H1 (cell line): ENCODE results near the gene ASIP. TPM values are rescaled to one million over a fixed set of nuclear protein-coding genes. Genes with fewer than 3 reads are reported as not detected.
A peak's percentile ranks its signal among the peaks of the same experiment; 100 is the strongest.

ENCODE experiments used
- CTCF ChIA-PET: fragments of 300-600 bp; sonication (Branson Sonifier 250); formaldehyde crosslinking; loops from one replicate; lab custom pipeline; 2021; ENCODE audit not compliant: partially characterized antibody; lab: Charles Lee
- POLR2A ChIA-PET: fragments of 300-600 bp; sonication (Branson Sonifier 250); formaldehyde crosslinking; loops from one replicate; lab custom pipeline; 2021; ENCODE audit warnings: inconsistent platforms; ENCODE audit not compliant: partially characterized antibody; lab: Charles Lee
- DNase-seq, 2 experiments: peaks; one replicate each; pipeline versions ENCODE4 v3.0.0 to v3.0.0-alpha.2; 2010 to 2022; ENCODE audit warnings: low spot score in 2 of 2, low read depth in 1 of 2, mixed read lengths in 1 of 2
- FAIRE-seq: peaks from 2 replicates; lab custom pipeline; 2011; peaks lifted over from hg19 to GRCh38; lab: Jason Lieb, UNC
- H2AFZ ChIP-seq: 2 replicates; pipeline ENCODE4 v1.8.1; 2012; ENCODE audit warnings: low read length, inconsistent platforms
- H2AK5ac ChIP-seq: 2 replicates; pipeline ENCODE4 v1.6.1; 2013; ENCODE audit warnings: low read depth, low read length
- H2BK120ac ChIP-seq: replicated peaks from 2 replicates; pipeline ENCODE3; 2013; ENCODE audit warnings: low read depth, low read length, inconsistent platforms
- H2BK12ac ChIP-seq: 2 replicates; pipeline ENCODE4 v1.6.1; 2013; ENCODE audit warnings: low read depth, low read length
- H2BK15ac ChIP-seq: 2 replicates; pipeline ENCODE4 v1.6.1; 2013; ENCODE audit warnings: low read length
- H2BK20ac ChIP-seq: 2 replicates; pipeline ENCODE4 v1.6.1; 2013; ENCODE audit warnings: low read length
- H2BK5ac ChIP-seq: 2 replicates; pipeline ENCODE4 v1.6.1; 2013; ENCODE audit warnings: low read depth, low read length
- H3K14ac ChIP-seq: 2 replicates; pipeline ENCODE4 v1.6.1; 2013; ENCODE audit warnings: inconsistent platforms; ENCODE audit not compliant: insufficient read length
- H3K18ac ChIP-seq: 2 replicates; pipeline ENCODE4 v1.6.1; 2013; ENCODE audit warnings: low read length; ENCODE audit errors: extremely low read depth
- H3K23ac ChIP-seq: 2 replicates; pipeline ENCODE4 v1.6.1; 2013; ENCODE audit warnings: inconsistent platforms; ENCODE audit not compliant: insufficient read length
- H3K23me2 ChIP-seq: 2 replicates; pipeline ENCODE4 v1.6.1; 2013; ENCODE audit warnings: low read depth, low read length
- H3K27ac ChIP-seq: 2 replicates; pipeline ENCODE4 v1.6.1; 2011; ENCODE audit warnings: low read depth, low read length, inconsistent platforms
- H3K27me3 ChIP-seq, 4 experiments: replicated peaks in 1 of 4; 1 replicate in 1 of 4; 2 replicates in 3 of 4; pipeline versions ENCODE4 v1.6.1 to v1.8.1; 2011 to 2013; ENCODE audit warnings: low read length in 3 of 4, mild to moderate bottlenecking in 3 of 4, inconsistent platforms in 2 of 4, mixed read lengths in 2 of 4, moderate library complexity in 1 of 4; ENCODE audit not compliant: control insufficient read depth in 3 of 4, insufficient read depth in 3 of 4; ENCODE audit errors: extremely low read depth in 1 of 4
- H3K36me3 ChIP-seq, 4 experiments: 2 replicates each; pipeline versions ENCODE4 v1.6.1 to v1.8.1; 2011 to 2013; ENCODE audit warnings: mild to moderate bottlenecking in 4 of 4, low read length in 3 of 4, moderate library complexity in 2 of 4, control low read depth in 1 of 4, inconsistent platforms in 1 of 4; ENCODE audit not compliant: insufficient read depth in 4 of 4, control insufficient read depth in 2 of 4
- H3K4ac ChIP-seq: replicated peaks from 2 replicates; pipeline ENCODE3; 2013; ENCODE audit warnings: low read length, low read depth, mixed read lengths, inconsistent platforms; ENCODE audit not compliant: insufficient read length
- H3K4me1 ChIP-seq, 4 experiments: replicated peaks in 1 of 4; 1 replicate in 1 of 4; 2 replicates in 3 of 4; pipeline versions ENCODE4 v1.6.1 to v1.8.1; 2011 to 2013; ENCODE audit warnings: low read length in 3 of 4, inconsistent platforms in 2 of 4, mixed read lengths in 1 of 4; ENCODE audit not compliant: insufficient read depth in 4 of 4, control insufficient read depth in 3 of 4
- H3K4me2 ChIP-seq, 2 experiments: 2 replicates each; pipeline versions ENCODE4 v1.6.1 to v1.8.1; 2011 to 2013; ENCODE audit warnings: low read depth in 2 of 2, low read length in 2 of 2, control low read depth in 1 of 2, inconsistent platforms in 1 of 2, mild to moderate bottlenecking in 1 of 2; ENCODE audit not compliant: insufficient read depth in 1 of 2
- H3K4me3 ChIP-seq, 4 experiments: fragments of 200-600, 300-600 bp in 1 of 4; sonication (generic), shearing (Covaris generic), sonication (Bioruptor Twin) in 1 of 4; 2 replicates each; pipeline versions ENCODE4 v1.5.1 to v1.8.1; 2011 to 2016; ENCODE audit warnings: low read length in 4 of 4, low read depth in 3 of 4, control low read depth in 2 of 4, inconsistent platforms in 2 of 4, mild to moderate bottlenecking in 2 of 4, mixed read lengths in 1 of 4, moderate library complexity in 1 of 4; ENCODE audit not compliant: insufficient read depth in 2 of 4; ENCODE audit errors: extremely low read depth in 1 of 4
- H3K56ac ChIP-seq: replicated peaks from 2 replicates; pipeline ENCODE3; 2013; ENCODE audit warnings: low read depth, mild to moderate bottlenecking, mixed read lengths, low read length, inconsistent platforms; ENCODE audit not compliant: insufficient read length
- H3K79me1 ChIP-seq: 2 replicates; pipeline ENCODE4 v1.6.1; 2013; ENCODE audit warnings: low read depth, low read length, control low read depth
- H3K79me2 ChIP-seq, 2 experiments: 2 replicates each; pipeline versions ENCODE4 v1.6.1 to v1.8.1; 2012 to 2013; ENCODE audit warnings: low read length in 2 of 2, mild to moderate bottlenecking in 2 of 2, inconsistent platforms in 1 of 2; ENCODE audit not compliant: insufficient read depth in 2 of 2, control insufficient read depth in 1 of 2
- H3K9ac ChIP-seq, 4 experiments: replicated peaks in 1 of 4; 1 replicate in 1 of 4; 2 replicates in 3 of 4; pipeline versions ENCODE4 v1.6.1 to v1.8.1; 2011 to 2013; ENCODE audit warnings: low read depth in 3 of 4, low read length in 3 of 4, control low read depth in 2 of 4, mild to moderate bottlenecking in 2 of 4, moderate library complexity in 2 of 4, inconsistent platforms in 1 of 4; ENCODE audit errors: extremely low read depth in 1 of 4
- H3K9me3 ChIP-seq, 2 experiments: 2 replicates each; pipeline versions ENCODE4 v1.6.1 to v1.8.1; 2012 to 2013; ENCODE audit warnings: mild to moderate bottlenecking in 2 of 2, moderate library complexity in 2 of 2, control low read depth in 1 of 2, inconsistent platforms in 1 of 2, low read depth in 1 of 2, low read length in 1 of 2, mixed read lengths in 1 of 2; ENCODE audit not compliant: insufficient read depth in 2 of 2
- H4K20me1 ChIP-seq, 2 experiments: replicated peaks in 1 of 2; 2 replicates each; pipeline versions ENCODE3 to v1.8.1; 2011 to 2013; ENCODE audit warnings: inconsistent platforms in 2 of 2, low read length in 2 of 2, mild to moderate bottlenecking in 1 of 2; ENCODE audit not compliant: insufficient read depth in 2 of 2, control insufficient read depth in 1 of 2
- H4K5ac ChIP-seq: 2 replicates; pipeline ENCODE4 v1.6.1; 2013; ENCODE audit warnings: low read length, low read depth, mixed read lengths, inconsistent platforms; ENCODE audit not compliant: insufficient read length
- H4K8ac ChIP-seq: 2 replicates; pipeline ENCODE4 v1.8.0; 2013; ENCODE audit warnings: mild to moderate bottlenecking, moderate library complexity, low read length, inconsistent platforms; ENCODE audit not compliant: insufficient read depth; ENCODE audit errors: extremely low read depth
- H4K91ac ChIP-seq: replicated peaks from 2 replicates; pipeline ENCODE3; 2013; ENCODE audit warnings: low read length, mixed read lengths, inconsistent platforms; ENCODE audit not compliant: insufficient read length
- EP300 ChIP-seq, 2 experiments: IDR thresholded peaks; 1 replicate in 1 of 2; 2 replicates in 1 of 2; pipeline ENCODE4 v1.6.1; 2011 to 2012; ENCODE audit warnings: low read depth in 2 of 2, low read length in 2 of 2, mild to moderate bottlenecking in 2 of 2, borderline replicate concordance in 1 of 2, inconsistent platforms in 1 of 2, moderate library complexity in 1 of 2
- JUN ChIP-seq: IDR thresholded peaks from 2 replicates; pipeline ENCODE4 v1.6.1; 2011; ENCODE audit warnings: low read depth, mild to moderate bottlenecking, improper control_type of control experiment, low read length
- NANOG ChIP-seq: IDR thresholded peaks from 2 replicates; pipeline ENCODE4 v1.6.1; 2011; ENCODE audit warnings: low read length, low read depth, mild to moderate bottlenecking, inconsistent platforms; ENCODE audit not compliant: insufficient read depth, poor library complexity, severe bottlenecking
- RFX5 ChIP-seq: IDR thresholded peaks from 2 replicates; pipeline ENCODE4 v1.6.1; 2011; ENCODE audit warnings: low read depth, low read length, improper control_type of control experiment, borderline replicate concordance
- SIRT6 ChIP-seq: IDR thresholded peaks from one replicate; pipeline ENCODE4 v1.7.1; 2012; ENCODE audit warnings: low read length, inconsistent platforms
- SRF ChIP-seq: IDR thresholded peaks from 2 replicates; pipeline ENCODE4 v1.6.1; 2011; ENCODE audit warnings: mild to moderate bottlenecking, low read depth, low read length, moderate library complexity
- SUZ12 ChIP-seq: fragments of 200-600 bp; sonication (generic); IDR thresholded peaks from 2 replicates; pipeline ENCODE4 v1.6.1; 2012; ENCODE audit warnings: mild to moderate bottlenecking, inconsistent platforms, low read length, moderate library complexity, mixed read lengths
- TBP ChIP-seq: IDR thresholded peaks from 2 replicates; pipeline ENCODE4 v1.6.1; 2011; ENCODE audit warnings: low read depth, low read length, improper control_type of control experiment
- TEAD4 ChIP-seq: IDR thresholded peaks from 2 replicates; pipeline ENCODE4 v1.6.1; 2012; ENCODE audit warnings: low read depth, low read length, inconsistent platforms, mixed read lengths
- WGBS, 2 experiments: shearing (Covaris generic) in 1 of 2; methylation state at CpG; one replicate each; pipeline versions ENCODE4 v1.1.6 to v1.1.7; 2013 to 2015; ENCODE audit warnings: low lambda C conversion rate in 2 of 2, mixed read lengths in 2 of 2, inconsistent platforms in 1 of 2, low coverage in 1 of 2, missing lambda C conversion rate in 1 of 2; ENCODE audit not compliant: insufficient replicate concordance in 2 of 2, insufficient coverage in 1 of 2, insufficient read length in 1 of 2; ENCODE audit errors: extremely low coverage in 1 of 2, missing lambda C conversion rate in 1 of 2; 5-methylcytosine and 5-hydroxymethylcytosine counted together
- polyA plus RNA-seq, 7 experiments: library from polyadenylated mRNA; depleted of rRNA in 3 of 7; stranded (reverse) in 5 of 7; unstranded in 2 of 7; fragments of >200 nt in 5 of 7; fragments of 200-250 nt in 2 of 7; gene quantifications; 1 replicate in 5 of 7; 2 replicates in 1 of 7; 4 replicates in 1 of 7; pipeline versions ENCODE4 v1.2.1 to v1.2.3, GENCODE V29; 2011 to 2013; ENCODE audit warnings: missing spikeins in 2 of 7, mixed read lengths in 2 of 7
- total RNA-seq: library from RNA; stranded (reverse); fragmentation: NEBNext Ultra II Directional; extraction: Animal tissue kit (Norgen Biotek cat#: 25700); gene quantifications from 2 replicates; pipeline ENCODE4 v1.2.1, GENCODE V29; 2021
- TF ChIP-seq, protein P1 (sequence below): IDR thresholded peaks from 2 replicates; pipeline ENCODE4 v1.6.1; 2011; ENCODE audit warnings: low read depth, mild to moderate bottlenecking, low read length; ENCODE audit not compliant: insufficient read depth
- TF ChIP-seq, protein P2 (sequence below): IDR thresholded peaks from 2 replicates; pipeline ENCODE4 v1.6.1; 2012; ENCODE audit warnings: inconsistent platforms

ASIP gene
- total and polyA plus RNA-seq, 2 of the 8 experiments (the other 6 are each of a cell fraction or from before 2014, with no cell fraction given) = not detected

DNA sequence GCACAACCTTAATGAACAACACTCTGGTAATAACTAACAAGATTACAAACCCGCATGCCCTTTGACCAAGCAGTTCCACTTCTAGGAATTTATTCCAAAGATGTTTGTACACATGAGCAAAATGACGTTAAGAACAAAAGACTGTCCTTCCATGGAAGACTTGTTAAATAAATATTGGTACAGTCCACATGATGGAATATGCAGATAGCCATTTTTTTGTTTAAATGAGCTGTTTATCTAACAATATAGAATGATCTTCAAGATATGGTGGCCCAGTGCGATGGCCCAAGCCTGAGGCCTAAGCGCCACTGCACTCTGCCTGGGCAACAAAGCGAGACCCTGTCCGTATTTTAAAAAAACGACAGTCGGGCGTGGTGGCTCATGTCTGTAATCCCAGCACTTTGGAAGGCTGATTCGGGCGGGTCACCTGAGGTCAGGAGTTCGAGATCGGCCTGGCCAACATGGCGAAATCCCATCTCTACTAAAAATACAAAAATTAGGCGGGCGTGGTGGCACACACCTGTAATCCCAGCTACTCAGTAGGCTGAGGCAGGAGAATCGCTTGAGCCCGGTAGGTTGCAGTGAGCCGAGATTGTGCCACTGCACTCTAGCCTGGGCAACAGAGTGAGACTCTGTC is 69.4 kb downstream of the ASIP start:
- H4K20me1 ChIP-seq = no peaks in the 10 kb centered on the region
- H2BK120ac ChIP-seq = no peak overlapping the region
- H3K23me2 ChIP-seq = peaks cover 6% of the 10 kb centered on the region; the same call in 1 of the 2 replicates
- H3K56ac ChIP-seq = no peak overlapping the region
- H3K14ac ChIP-seq = no peak overlapping the region
- peak overlapping the region; percentile 6 to 79; a peak in 2 of 4 replicates for H3K4me2 ChIP-seq
- H3K9ac ChIP-seq = no peak overlapping the region
- DNase-seq (no peak), FAIRE-seq (no peak)
- no peaks in the 10 kb centered on the region for H3K36me3 ChIP-seq
- no peak overlapping the region for H3K27ac ChIP-seq
- no peak overlapping the region for H4K91ac ChIP-seq
- H2AK5ac ChIP-seq = no peak overlapping the region
- H4K5ac ChIP-seq = no peak overlapping the region
- no peaks in the 10 kb centered on the region for H3K79me2 ChIP-seq
- no peaks in the 10 kb centered on the region for H3K79me1 ChIP-seq
- H2AFZ ChIP-seq = no peak overlapping the region
- peak overlapping the region in 2 of 4 experiments; percentile 1 to 67; a peak in 2 of 8 replicates for H3K4me3 ChIP-seq
- CTCF ChIA-PET = interaction anchor here (0.6 to 4.5 kb wide), 19 partner anchors 9 to 1925 kb away, joined by 3 to 32 read pairs (median 9); partner anchors contain the start of gene AHCY
- no peak overlapping the region for H4K8ac ChIP-seq
- WGBS, 2 experiments = 89% methylated on average over 19 of the region's 19 CpGs; no CpG with 5 or more reads in 1 of the 2 experiments
- peaks cover 0 to 3% (median 0%) of the 10 kb centered on the region in 4 experiments; a peak in 2 of 7 replicates for H3K4me1 ChIP-seq
- H2BK5ac ChIP-seq = no peak overlapping the region
- H3K18ac ChIP-seq = no peak overlapping the region
- H2BK20ac ChIP-seq = no peak overlapping the region
- no peak overlapping the region for H2BK15ac ChIP-seq
- peaks cover 0 to 8% (median 7%) of the 10 kb centered on the region in 4 experiments; a peak in 5 of 7 replicates for H3K27me3 ChIP-seq
- no peak overlapping the region for H2BK12ac ChIP-seq
- no peak overlapping the region for H3K4ac ChIP-seq
- POLR2A ChIA-PET = interaction anchor here (0.6 to 2.8 kb wide), 5 partner anchors 11 to 213 kb away, joined by 3 to 13 read pairs (median 3); partner anchors contain the start of genes DYNLRB1 and EIF2S2
- H3K9me3 ChIP-seq = no peaks in the 10 kb centered on the region
- no peak overlapping the region for H3K23ac ChIP-seq
- TF ChIP-seq EP300 (IDR thresholded peaks at IDR 0.05; ENCODE audit: borderline replicate concordance in 1 of 2, low read depth in 2 of 2, low read length in 2 of 2) (no peak), JUN (no peak), NANOG (no peak), TEAD4 (no peak), TBP (no peak), RFX5 (no peak), SIRT6 (no peak), SUZ12 (no peak), SRF (no peak)
- TF ChIP-seq, protein P1, sequence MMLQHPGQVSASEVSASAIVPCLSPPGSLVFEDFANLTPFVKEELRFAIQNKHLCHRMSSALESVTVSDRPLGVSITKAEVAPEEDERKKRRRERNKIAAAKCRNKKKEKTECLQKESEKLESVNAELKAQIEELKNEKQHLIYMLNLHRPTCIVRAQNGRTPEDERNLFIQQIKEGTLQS = no peak
- TF ChIP-seq, protein P2, sequence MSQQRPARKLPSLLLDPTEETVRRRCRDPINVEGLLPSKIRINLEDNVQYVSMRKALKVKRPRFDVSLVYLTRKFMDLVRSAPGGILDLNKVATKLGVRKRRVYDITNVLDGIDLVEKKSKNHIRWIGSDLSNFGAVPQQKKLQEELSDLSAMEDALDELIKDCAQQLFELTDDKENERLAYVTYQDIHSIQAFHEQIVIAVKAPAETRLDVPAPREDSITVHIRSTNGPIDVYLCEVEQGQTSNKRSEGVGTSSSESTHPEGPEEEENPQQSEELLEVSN = no peak
